HG03045 (cell line): ENCODE data around the gene CROCC2.

ENCODE experiments used
- ATAC-seq: cut with Tn5 transposase; IDR thresholded peaks from one replicate; pipeline ENCODE4 v1.9.1; 2021; ENCODE audit warnings: mild to moderate bottlenecking, moderate library complexity; ENCODE audit not compliant: unreplicated experiment

CROCC2 gene

GRCh38 chr2:240954436-240955305 is 48.5 kb downstream of the CROCC2 start:
- ATAC-seq: no peak

- no peak for ATAC-seq
Observed at GRCh38 chr2:240955306-240956170, 49.4 kb downstream of the CROCC2 start.

- ATAC-seq: no peak
Observed at GRCh38 chr2:240956171-240956934, 50.2 kb downstream of the CROCC2 start.

DNA sequence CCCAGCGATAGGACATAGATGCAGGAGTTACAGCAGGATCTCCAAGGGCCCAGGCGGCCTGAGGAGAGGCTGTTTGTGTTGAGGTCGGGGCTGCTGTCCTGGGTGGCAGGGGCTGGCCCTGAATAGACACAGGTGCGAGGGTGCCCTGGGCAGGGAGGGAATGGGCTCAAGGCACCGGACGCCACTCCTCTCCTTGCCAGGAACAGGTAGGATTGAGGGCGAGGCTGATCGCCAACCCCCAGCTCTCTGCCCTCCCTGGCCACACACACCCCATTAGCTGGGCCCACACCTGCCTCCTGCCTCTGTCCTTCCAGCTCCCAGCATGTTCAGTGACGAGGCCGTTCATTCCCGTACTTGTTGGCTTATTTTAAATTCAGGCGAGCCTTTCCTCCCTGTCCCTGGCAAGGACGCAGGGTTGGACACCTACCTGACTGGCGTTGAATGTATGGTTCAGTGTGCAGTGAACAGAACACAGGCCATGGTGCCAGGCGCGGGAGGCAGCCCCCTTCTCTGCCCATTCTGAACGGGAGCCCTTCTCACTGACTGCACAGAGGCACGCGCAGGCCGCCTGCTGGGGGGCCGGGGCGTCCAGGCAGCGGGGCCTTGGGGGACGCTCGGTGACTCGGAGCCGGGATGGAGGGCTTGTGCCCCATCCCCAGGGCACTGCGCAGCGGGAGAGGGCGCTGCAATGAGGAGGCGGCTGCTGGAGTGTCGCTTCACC is 51.0 kb downstream of the CROCC2 start:
- ATAC-seq: no peak

DNA sequence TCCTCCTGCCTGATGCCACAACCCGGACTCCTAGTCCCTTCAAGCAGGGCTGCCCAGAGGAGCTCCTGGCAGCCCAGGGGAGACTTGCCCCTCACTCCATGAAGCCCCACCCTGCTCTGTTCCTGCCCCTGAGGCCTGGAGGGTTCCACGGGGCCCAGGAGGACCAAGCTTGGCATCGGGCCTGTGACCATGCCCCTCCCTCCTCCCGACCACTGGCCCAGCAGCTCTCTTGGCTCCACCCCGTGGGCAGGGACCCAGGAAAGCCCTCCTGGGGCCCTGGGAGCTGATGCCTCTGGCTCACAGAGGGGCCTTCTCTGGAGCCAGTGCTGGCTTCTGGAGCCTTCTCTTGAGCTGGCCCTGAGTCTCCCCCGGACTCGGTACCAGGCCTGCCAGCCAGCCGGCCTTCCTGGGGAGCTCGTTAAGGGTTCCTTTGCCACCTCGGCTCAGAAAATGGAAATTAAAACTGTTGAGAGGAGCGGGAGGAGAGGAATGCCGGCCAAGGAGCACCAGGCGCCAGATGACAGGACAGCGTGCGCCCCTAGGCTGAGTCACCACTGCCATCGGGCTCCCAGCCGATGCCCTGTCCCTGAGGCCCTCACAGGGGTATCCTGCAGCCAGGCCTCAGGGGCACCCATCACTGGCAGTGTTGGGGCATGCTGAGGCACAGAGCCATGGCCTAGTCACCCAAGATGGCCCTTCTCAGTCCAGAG is 51.7 kb downstream of the CROCC2 start:
- no peak for ATAC-seq

DNA sequence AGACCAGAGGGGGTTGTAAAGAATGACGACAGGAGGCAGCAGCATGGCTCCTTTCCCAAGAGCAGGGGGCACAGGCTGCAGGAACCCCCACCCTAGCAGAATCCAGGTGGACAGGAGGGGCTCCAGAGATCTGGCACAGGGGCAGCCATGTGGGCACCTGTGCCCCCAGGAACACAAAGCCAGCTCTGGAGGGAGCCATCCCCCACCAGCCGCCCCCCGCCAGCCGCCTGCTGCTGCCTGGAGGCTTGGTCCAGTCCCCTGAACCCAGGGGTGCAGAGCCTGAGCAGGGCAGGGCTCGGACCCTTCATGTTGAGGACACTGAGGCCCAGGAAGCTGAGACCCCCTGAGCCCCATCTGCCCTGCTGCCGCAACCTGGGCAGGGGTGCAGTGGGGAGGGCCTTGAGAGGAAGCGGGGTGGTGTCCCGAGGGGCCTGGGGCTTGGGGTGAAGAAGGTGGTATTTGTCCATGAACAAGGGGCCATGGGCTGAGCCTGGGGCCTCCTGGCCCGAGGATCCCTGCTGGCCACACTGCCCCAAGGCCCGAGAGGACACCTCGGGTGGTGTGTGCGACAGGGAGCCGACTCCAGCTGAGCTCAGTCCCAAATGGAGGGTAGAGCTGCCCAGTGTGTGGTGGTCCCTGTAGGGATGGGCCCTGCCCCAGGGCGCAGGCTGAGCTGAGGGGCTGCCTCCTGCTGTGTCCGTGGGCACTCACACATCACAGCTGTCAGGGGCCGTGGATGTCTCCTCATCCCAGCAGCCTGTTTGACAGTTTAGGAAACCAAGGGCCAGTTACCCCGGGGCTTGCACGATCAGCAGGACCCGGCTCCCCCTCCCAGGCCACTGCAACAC is 52.5 kb downstream of the CROCC2 start:
- no peak for ATAC-seq

- ATAC-seq: no peak
Observed at GRCh38 chr2:240959214-240959940, 53.2 kb downstream of the CROCC2 start.

GRCh38 chr2:240959941-240960308 is 53.8 kb downstream of the CROCC2 start:
- ATAC-seq: no peak

DNA sequence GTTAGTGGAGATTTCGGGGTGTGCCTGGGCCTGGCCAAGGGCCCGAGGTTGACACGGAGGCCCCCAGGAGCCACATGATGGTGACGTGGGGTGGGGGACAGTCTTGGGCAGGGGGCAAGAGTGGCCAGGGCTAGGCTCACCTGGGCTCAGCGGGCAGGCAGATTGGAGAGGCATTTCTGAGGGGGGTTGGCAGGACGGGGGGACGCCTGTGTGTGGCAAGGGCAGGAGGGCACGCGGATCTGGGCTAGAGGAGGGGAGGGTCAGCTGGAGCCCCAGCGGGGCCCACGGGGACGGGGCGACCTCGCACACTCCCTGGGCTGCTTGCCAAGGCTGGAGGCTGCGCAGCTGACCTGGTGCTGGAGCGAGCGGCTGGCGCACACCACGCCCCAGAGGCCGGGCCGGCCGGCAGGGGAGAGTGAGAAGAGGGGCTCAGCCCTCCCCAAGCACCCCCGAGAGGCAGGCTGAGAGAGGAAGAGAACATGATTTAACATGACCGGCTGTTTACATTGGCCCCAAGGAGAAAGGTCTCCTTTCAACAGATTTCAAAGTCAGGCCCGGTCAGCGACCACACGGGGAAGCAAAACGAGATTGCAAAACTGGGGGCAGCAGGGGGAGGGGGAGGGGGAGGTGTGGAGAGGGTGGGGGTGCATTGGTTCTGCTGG is 54.3 kb downstream of the CROCC2 start:
- ATAC-seq: no peak

DNA sequence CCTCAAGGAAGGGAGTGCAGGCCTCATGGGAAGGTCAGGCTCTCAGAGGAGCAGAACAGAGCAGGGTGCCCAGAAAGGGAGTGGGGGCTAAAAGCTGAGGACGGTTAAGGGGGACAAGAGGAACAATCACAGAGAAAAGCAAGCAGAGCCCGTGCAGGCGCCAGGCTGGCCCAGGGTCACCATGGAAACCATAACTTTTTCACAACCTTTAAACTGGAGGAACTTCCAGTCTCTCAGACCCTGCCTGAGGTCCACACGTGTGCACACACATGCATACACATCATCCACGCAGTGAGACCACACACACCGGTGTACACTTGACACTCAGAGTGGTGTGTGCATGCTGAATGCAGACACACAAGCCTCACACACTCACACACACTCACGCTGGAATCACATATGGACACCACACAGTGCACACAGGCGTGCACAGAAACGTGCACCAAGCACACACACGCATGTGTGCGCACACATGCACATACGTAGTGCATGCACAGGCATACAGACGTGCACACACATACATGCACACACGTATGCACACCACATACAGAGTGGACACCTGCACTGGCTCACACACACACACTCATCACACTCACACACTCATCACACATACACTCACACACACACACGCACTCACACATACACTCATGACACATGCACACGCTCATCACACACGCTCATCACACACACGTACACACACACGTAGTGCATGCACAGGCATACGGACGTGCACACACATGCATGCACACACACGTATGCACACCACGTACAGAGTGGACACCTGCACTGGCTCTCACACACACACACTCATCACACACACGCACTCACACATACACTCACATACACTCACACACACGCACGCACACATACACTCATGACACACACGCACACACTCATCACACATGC is 55.1 kb downstream of the CROCC2 start:
- no peak for ATAC-seq

DNA sequence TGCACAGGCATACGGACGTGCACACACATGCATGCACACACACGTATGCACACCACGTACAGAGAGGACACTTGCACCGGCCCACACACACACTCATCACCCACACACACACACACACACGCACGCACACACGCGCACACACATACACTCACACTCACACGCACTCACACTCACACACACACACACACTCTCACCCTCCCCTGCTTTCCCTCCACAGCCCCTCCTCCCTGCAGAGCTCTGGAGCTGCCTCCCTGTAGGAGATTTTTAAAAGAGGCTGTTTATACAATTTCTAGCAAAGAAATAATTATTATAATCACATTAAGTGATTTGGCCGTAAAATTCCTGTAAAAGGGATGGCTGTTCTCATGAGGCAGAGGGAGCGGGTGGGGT is 55.8 kb downstream of the CROCC2 start:
- ATAC-seq: no peak

DNA sequence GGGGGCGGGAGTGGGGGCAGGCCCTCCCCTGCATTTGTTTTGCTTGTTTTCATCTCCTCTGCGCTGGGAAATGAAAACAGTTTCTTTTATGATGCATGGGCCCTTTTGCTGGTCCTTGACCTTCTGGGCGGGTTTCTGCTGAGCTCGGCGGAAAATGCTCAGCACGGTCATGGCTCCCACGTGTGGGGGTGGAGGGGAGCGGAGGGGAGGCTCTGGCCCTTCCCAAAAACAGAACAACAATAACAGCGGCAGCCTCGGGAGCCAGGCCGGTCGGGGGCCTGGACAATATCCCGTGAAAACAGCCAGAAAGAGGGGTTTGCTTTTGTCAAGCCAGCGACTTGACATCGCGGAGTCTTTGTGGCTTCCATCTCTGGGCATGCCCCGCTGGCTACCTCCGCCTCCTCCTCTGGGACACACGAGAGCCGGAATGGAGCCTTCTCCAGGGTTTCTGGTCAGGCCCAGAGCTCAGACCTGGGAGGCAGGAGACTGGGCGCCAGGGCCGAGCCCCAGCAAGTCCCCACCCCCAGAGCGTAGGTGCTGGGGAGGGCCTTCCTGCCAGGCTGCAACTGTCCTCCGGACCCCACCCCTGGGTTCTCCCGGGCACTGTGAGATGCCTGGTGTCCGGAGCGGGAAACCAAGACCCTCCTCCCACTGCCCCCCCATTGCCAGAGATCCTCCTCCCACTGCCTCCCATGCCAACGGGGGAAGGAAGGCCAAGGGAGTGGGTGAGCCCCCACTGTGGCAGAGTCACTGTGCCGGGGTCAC is 56.3 kb downstream of the CROCC2 start:
- ATAC-seq: no peak

- no peak for ATAC-seq
Observed at GRCh38 chr2:240963065-240963867, 57.1 kb downstream of the CROCC2 start.

DNA sequence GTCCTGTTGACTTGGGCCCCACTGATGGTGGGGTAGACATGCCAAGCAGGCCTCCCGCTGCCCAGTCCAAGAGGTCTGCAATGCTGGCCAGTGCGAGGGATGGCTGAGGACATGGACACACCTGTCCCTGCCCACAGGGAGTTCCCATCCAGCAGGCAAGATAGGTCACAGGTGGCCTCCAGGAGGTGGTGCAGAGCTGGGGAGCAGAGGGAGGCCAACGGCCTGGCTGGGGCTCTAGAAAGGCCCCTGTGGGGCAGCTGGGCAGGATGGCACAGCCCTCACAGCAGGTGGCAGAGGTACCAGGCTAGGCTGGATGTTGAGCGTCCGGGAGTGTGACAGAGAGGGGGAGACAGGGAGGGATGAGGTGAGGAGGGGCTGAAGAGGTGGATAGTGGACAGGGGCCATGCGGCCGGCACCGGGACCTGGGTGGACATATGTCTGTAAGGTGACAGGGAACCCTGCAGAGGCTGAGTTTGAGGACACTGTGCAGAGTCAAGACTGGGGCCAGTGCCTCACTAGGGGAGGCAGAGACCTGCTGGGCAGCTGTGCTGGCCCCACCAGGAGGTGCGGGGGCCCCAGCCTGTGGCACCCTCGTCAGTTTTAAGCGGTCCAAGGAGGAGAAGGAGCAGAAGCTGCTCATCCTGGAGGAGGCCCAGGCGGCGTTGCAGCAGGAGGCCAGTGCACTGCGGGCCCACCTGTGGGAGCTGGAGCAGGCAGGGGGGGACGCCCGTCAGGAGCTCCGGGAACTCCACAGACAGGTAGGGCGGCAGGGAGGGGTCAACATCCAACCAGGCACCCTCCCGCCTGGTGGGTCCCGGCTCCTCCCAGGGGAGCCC is 58.0 kb downstream of the CROCC2 start:
- no peak for ATAC-seq
